GM23248 (cell line): ENCODE measurements around the gene CCBE1. TPM values are rescaled to one million over a fixed set of nuclear protein-coding genes. Genes with fewer than 3 reads are reported as not detected.

Experiments
- DNase-seq: peaks from one replicate; pipeline ENCODE4 v3.0.0-alpha.2; 2015
- H2AFZ ChIP-seq: fragments of 200-600 bp; sonication (generic); 2 replicates; pipeline ENCODE4 v1.6.1; 2016; ENCODE audit warnings: antibody characterized with exemption
- H3F3A ChIP-seq: fragments of 200-600 bp; sonication (generic); 2 replicates; pipeline ENCODE4 v1.6.1; 2016; ENCODE audit warnings: mild to moderate bottlenecking, antibody characterized with exemption, mixed run types; ENCODE audit not compliant: insufficient read depth
- H3K27ac ChIP-seq: fragments of 200-600 bp; sonication (generic); 2 replicates; pipeline ENCODE4 v1.5.1; 2016; ENCODE audit warnings: mild to moderate bottlenecking
- H3K27me3 ChIP-seq: fragments of 200-600 bp; sonication (generic); replicated peaks from 2 replicates; pipeline ENCODE4 v1.6.1; 2016; ENCODE audit warnings: mild to moderate bottlenecking; ENCODE audit not compliant: insufficient read depth
- H3K36me3 ChIP-seq: fragments of 200-600 bp; sonication (generic); 2 replicates; pipeline ENCODE4 v1.6.1; 2016; ENCODE audit warnings: low read depth, mild to moderate bottlenecking
- H3K4me1 ChIP-seq: fragments of 200-600 bp; sonication (generic); 2 replicates; pipeline ENCODE4 v1.6.1; 2016; ENCODE audit warnings: mild to moderate bottlenecking; ENCODE audit not compliant: insufficient read depth
- H3K4me2 ChIP-seq: fragments of 200-600 bp; sonication (generic); one replicate; pipeline ENCODE4 v1.6.1; 2016; ENCODE audit warnings: mild to moderate bottlenecking; ENCODE audit not compliant: unreplicated experiment
- H3K4me3 ChIP-seq: fragments of 200-600 bp; sonication (generic); 2 replicates; pipeline ENCODE4 v1.5.1; 2016; ENCODE audit warnings: mild to moderate bottlenecking
- H3K79me2 ChIP-seq: fragments of 200-600 bp; sonication (generic); 2 replicates; pipeline ENCODE4 v1.6.1; 2016; ENCODE audit warnings: mild to moderate bottlenecking; ENCODE audit not compliant: insufficient read depth
- H3K9ac ChIP-seq: fragments of 200-600 bp; sonication (generic); 2 replicates; pipeline ENCODE4 v1.6.1; 2016; ENCODE audit warnings: mild to moderate bottlenecking
- H3K9me2 ChIP-seq: fragments of 200-600 bp; sonication (generic); 2 replicates; pipeline ENCODE4 v1.6.1; 2016; ENCODE audit warnings: mixed run types, mild to moderate bottlenecking, moderate library complexity; ENCODE audit not compliant: insufficient read depth
- H3K9me3 ChIP-seq: fragments of 200-600 bp; sonication (generic); one replicate; pipeline ENCODE4 v1.6.1; 2017; ENCODE audit warnings: low read depth
- H4K20me1 ChIP-seq: fragments of 200-600 bp; sonication (generic); 2 replicates; pipeline ENCODE4 v1.6.0; 2016; ENCODE audit not compliant: insufficient read depth
- EZH2 ChIP-seq: fragments of 200-600 bp; sonication (generic); IDR thresholded peaks from 2 replicates; pipeline ENCODE4 v1.6.1; 2018; ENCODE audit warnings: antibody characterized with exemption, mild to moderate bottlenecking; ENCODE audit not compliant: insufficient read depth, poor library complexity, severe bottlenecking
- EZH2phosphoT487 ChIP-seq: fragments of 200-600 bp; sonication (generic); IDR thresholded peaks from 2 replicates; pipeline ENCODE4 v1.6.1; 2018; ENCODE audit warnings: antibody characterized with exemption, moderate library complexity, mild to moderate bottlenecking, low read depth; ENCODE audit not compliant: insufficient read depth
- WGBS, 2 experiments: methylation state at CpG; one replicate each; pipeline ENCODE4 v1.1.6; 2015 to 2017; ENCODE audit warnings: low lambda C conversion rate in 2 of 2, low coverage in 1 of 2; ENCODE audit errors: missing lambda C conversion rate in 2 of 2; 5-methylcytosine and 5-hydroxymethylcytosine counted together
- in situ Hi-C: fragments of 300-500 bp; cut with MboI; formaldehyde crosslinking; loops from 2 replicates; pipeline ENCODE4 v1.15.0; 2020
- polyA plus RNA-seq: library from polyadenylated mRNA; unstranded; fragments of >200 nt; fragmentation: Nextera tagmentation; extraction: Ambion mirVana; gene quantifications from 2 replicates; pipeline ENCODE4 v1.2.1, GENCODE V29; 2016
- total RNA-seq: library from RNA; depleted of rRNA; stranded (reverse); fragments of >200 nt; shearing (Covaris generic); gene quantifications from 2 replicates; pipeline ENCODE4 v1.2.3, GENCODE V29; 2014

The CCBE1 gene
- total and polyA plus RNA-seq, 2 experiments from 2014 or later, result 16.6 to 33.6 TPM

- Histone ChIP-seq H3K27ac (no peak overlapping the region), H3K9ac (no peak overlapping the region), H3K9me2 (no peaks in the 10 kb centered on the region), H3F3A (peaks cover 24% of the 10 kb centered on the region), H3K4me1 (peaks cover 17% of the 10 kb centered on the region), H3K79me2 (no peaks in the 10 kb centered on the region), H3K27me3 (no peaks in the 10 kb centered on the region), H3K4me2 (no peak overlapping the region), H2AFZ (no peak overlapping the region), H3K36me3 (no peaks in the 10 kb centered on the region), H3K4me3 (no peak overlapping the region), H3K9me3 (no peaks in the 10 kb centered on the region), H4K20me1 (no peaks in the 10 kb centered on the region)
- DNase-seq, result no peak
- in situ Hi-C loops, result no loop called here
- TF ChIP-seq EZH2 (no peak), EZH2phosphoT487 (no peak)
- 88 to 93% methylated on average over 6 of the region's 6 CpGs for WGBS, 2 experiments
Measured at GRCh38 chr18:59712311-59712710, 15.1 kb upstream of the CCBE1 start.

GRCh38 chr18:59708988-59709387 is 11.8 kb upstream of the CCBE1 start:
- H3F3A ChIP-seq, result peaks cover 6% of the 10 kb centered on the region; the same call in 1 of the 2 replicates
- H2AFZ ChIP-seq, result no peak overlapping the region
- no peaks in the 10 kb centered on the region for H3K36me3 ChIP-seq
- no peaks in the 10 kb centered on the region; the same call in 1 of the 2 replicates for H3K4me1 ChIP-seq
- no peak overlapping the region for H3K4me2 ChIP-seq
- no peaks in the 10 kb centered on the region for H3K79me2 ChIP-seq
- H3K4me3 ChIP-seq, result no peak overlapping the region
- H3K9me2 ChIP-seq, result no peaks in the 10 kb centered on the region
- TF ChIP-seq EZH2 (no peak), EZH2phosphoT487 (no peak)
- 96 to 98% methylated on average over 8 of the region's 8 CpGs for WGBS, 2 experiments
- no peak overlapping the region for H3K27ac ChIP-seq
- no peaks in the 10 kb centered on the region for H3K9me3 ChIP-seq
- in situ Hi-C loops, result loop anchor here (10.0 kb wide), 1 partner anchor 106 kb away; no protein-coding TSS in a partner anchor
- no peaks in the 10 kb centered on the region for H4K20me1 ChIP-seq
- no peak overlapping the region for H3K9ac ChIP-seq
- DNase-seq, result no peak
- no peaks in the 10 kb centered on the region for H3K27me3 ChIP-seq

DNA sequence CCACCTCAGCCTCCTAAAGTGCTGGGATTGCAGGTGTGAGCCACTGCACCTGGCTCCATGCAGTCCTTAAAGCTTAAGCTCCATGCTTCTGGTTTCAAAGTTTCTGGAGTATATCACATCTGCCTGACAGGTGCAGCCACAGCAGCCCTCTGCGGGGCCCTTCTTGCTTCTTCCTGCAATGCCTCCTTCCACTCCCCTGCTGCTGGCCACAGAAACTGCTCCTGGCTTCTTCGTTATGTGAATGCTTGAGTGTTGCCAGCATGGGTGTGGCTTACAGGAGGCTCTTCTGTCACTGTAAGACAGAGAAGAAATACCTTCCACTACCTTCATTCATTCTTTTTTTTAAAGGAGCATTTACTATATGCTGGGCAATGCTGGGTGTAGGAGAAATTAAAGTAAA is 10.1 kb upstream of the CCBE1 start:
- H3K27ac ChIP-seq, result no peak overlapping the region
- no peaks in the 10 kb centered on the region for H3K9me2 ChIP-seq
- no peak overlapping the region for H2AFZ ChIP-seq
- H3K36me3 ChIP-seq, result no peaks in the 10 kb centered on the region
- H4K20me1 ChIP-seq, result no peaks in the 10 kb centered on the region
- no peak overlapping the region for H3K9ac ChIP-seq
- no peak for TF ChIP-seq EZH2phosphoT487
- no peak for TF ChIP-seq EZH2
- in situ Hi-C loops, result loop anchor here (10.0 kb wide), 1 partner anchor 107 kb away; no protein-coding TSS in a partner anchor
- 50 to 58% methylated on average over 2 of the region's 2 CpGs for WGBS, 2 experiments
- no peaks in the 10 kb centered on the region for H3K79me2 ChIP-seq
- no peaks in the 10 kb centered on the region; the same call in 1 of the 2 replicates for H3K4me1 ChIP-seq
- H3F3A ChIP-seq, result peaks cover 6% of the 10 kb centered on the region; the same call in 1 of the 2 replicates
- H3K9me3 ChIP-seq, result no peaks in the 10 kb centered on the region
- no peak overlapping the region for H3K4me2 ChIP-seq
- DNase-seq, result no peak
- no peaks in the 10 kb centered on the region for H3K27me3 ChIP-seq
- H3K4me3 ChIP-seq, result no peak overlapping the region

- H3K27ac ChIP-seq, result no peak overlapping the region
- H3K4me3 ChIP-seq, result no peak overlapping the region
- H3F3A ChIP-seq, result peaks cover 6% of the 10 kb centered on the region; the same call in 1 of the 2 replicates
- H3K27me3 ChIP-seq, result no peaks in the 10 kb centered on the region
- H3K4me2 ChIP-seq, result no peak overlapping the region
- WGBS, 2 experiments, result 47 to 55% methylated on average over 5 of the region's 5 CpGs
- no peaks in the 10 kb centered on the region for H4K20me1 ChIP-seq
- DNase-seq, result no peak
- H3K4me1 ChIP-seq, result no peaks in the 10 kb centered on the region; the same call in 1 of the 2 replicates
- TF ChIP-seq EZH2phosphoT487 (no peak), EZH2 (no peak)
- no peaks in the 10 kb centered on the region for H3K79me2 ChIP-seq
- no peak overlapping the region for H3K9ac ChIP-seq
- no peak overlapping the region for H2AFZ ChIP-seq
- in situ Hi-C loops, result loop anchor here (10.0 kb wide), 1 partner anchor 108 kb away; no protein-coding TSS in a partner anchor
- H3K9me3 ChIP-seq, result no peaks in the 10 kb centered on the region
- H3K36me3 ChIP-seq, result no peaks in the 10 kb centered on the region
- H3K9me2 ChIP-seq, result no peaks in the 10 kb centered on the region
Measured at GRCh38 chr18:59706499-59706898, 9.3 kb upstream of the CCBE1 start.
